Measurements from ENCODE around the gene PRR18. TPM values are rescaled to one million over a fixed set of nuclear protein-coding genes. Genes with fewer than 3 reads are reported as not detected.

PRR18 gene
- total and polyA plus RNA-seq, 2 of the 8 experiments (the other 6 are each of a cell fraction or from before 2014, with no cell fraction given) = 0.08 to 0.19 TPM

DNA sequence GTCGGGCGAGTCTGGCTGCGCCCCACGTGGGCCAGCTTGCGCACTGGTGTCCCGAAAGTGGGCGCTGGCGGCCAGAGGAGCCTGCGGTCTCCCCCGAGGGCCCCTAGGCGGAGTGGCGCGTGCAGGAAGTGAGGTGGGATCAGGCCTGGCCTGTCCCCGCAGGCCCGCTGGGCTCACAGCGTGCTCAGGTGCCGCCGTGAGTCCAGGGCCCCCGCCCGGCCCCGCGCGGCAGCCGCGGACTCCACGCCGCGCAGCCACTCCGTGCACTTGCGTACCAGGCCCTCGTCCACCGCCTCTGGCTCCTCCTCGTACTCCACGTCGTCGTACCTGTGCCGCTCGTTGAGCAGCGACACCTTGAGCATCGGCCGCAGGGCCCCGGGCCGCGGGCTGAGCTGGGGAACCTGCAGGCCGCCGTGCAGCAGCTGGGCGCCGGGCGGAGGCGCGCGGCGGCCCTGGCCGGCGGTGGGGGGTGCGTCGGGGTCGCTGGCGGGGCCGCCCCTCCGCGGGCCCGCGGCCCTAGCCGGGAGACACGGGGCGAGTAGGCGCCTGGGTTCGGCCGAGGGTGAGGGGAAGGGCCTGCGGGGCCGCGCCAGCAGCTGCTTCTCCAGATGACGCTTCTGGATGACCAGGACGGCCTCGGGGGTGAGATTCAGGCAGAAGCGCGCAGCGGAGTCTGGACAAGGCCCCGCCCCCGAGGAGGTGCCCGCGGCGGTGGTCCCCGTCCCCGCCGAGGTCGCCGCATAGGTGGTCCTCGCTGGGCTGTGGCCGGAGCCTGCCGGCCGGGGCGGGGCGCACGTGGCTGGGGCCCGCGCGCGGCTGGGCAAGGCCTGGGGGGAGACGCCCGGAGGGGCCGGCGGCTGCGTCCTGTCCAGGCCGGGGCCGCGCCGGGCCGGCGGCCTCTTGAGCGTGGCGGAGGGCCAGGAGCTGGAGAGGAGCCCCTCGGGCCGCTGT lies 835 bp downstream of the PRR18 start (continued):
- TF ChIP-seq, protein P1, sequence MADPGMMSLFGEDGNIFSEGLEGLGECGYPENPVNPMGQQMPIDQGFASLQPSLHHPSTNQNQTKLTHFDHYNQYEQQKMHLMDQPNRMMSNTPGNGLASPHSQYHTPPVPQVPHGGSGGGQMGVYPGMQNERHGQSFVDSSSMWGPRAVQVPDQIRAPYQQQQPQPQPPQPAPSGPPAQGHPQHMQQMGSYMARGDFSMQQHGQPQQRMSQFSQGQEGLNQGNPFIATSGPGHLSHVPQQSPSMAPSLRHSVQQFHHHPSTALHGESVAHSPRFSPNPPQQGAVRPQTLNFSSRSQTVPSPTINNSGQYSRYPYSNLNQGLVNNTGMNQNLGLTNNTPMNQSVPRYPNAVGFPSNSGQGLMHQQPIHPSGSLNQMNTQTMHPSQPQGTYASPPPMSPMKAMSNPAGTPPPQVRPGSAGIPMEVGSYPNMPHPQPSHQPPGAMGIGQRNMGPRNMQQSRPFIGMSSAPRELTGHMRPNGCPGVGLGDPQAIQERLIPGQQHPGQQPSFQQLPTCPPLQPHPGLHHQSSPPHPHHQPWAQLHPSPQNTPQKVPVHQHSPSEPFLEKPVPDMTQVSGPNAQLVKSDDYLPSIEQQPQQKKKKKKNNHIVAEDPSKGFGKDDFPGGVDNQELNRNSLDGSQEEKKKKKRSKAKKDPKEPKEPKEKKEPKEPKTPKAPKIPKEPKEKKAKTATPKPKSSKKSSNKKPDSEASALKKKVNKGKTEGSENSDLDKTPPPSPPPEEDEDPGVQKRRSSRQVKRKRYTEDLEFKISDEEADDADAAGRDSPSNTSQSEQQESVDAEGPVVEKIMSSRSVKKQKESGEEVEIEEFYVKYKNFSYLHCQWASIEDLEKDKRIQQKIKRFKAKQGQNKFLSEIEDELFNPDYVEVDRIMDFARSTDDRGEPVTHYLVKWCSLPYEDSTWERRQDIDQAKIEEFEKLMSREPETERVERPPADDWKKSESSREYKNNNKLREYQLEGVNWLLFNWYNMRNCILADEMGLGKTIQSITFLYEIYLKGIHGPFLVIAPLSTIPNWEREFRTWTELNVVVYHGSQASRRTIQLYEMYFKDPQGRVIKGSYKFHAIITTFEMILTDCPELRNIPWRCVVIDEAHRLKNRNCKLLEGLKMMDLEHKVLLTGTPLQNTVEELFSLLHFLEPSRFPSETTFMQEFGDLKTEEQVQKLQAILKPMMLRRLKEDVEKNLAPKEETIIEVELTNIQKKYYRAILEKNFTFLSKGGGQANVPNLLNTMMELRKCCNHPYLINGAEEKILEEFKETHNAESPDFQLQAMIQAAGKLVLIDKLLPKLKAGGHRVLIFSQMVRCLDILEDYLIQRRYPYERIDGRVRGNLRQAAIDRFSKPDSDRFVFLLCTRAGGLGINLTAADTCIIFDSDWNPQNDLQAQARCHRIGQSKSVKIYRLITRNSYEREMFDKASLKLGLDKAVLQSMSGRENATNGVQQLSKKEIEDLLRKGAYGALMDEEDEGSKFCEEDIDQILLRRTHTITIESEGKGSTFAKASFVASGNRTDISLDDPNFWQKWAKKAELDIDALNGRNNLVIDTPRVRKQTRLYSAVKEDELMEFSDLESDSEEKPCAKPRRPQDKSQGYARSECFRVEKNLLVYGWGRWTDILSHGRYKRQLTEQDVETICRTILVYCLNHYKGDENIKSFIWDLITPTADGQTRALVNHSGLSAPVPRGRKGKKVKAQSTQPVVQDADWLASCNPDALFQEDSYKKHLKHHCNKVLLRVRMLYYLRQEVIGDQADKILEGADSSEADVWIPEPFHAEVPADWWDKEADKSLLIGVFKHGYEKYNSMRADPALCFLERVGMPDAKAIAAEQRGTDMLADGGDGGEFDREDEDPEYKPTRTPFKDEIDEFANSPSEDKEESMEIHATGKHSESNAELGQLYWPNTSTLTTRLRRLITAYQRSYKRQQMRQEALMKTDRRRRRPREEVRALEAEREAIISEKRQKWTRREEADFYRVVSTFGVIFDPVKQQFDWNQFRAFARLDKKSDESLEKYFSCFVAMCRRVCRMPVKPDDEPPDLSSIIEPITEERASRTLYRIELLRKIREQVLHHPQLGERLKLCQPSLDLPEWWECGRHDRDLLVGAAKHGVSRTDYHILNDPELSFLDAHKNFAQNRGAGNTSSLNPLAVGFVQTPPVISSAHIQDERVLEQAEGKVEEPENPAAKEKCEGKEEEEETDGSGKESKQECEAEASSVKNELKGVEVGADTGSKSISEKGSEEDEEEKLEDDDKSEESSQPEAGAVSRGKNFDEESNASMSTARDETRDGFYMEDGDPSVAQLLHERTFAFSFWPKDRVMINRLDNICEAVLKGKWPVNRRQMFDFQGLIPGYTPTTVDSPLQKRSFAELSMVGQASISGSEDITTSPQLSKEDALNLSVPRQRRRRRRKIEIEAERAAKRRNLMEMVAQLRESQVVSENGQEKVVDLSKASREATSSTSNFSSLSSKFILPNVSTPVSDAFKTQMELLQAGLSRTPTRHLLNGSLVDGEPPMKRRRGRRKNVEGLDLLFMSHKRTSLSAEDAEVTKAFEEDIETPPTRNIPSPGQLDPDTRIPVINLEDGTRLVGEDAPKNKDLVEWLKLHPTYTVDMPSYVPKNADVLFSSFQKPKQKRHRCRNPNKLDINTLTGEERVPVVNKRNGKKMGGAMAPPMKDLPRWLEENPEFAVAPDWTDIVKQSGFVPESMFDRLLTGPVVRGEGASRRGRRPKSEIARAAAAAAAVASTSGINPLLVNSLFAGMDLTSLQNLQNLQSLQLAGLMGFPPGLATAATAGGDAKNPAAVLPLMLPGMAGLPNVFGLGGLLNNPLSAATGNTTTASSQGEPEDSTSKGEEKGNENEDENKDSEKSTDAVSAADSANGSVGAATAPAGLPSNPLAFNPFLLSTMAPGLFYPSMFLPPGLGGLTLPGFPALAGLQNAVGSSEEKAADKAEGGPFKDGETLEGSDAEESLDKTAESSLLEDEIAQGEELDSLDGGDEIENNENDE (IDR thresholded peaks at IDR 0.05; ENCODE audit: insufficient replicate concordance, low read length) = no peak
- TF ChIP-seq TCF12 (IDR thresholded peaks at IDR 0.05; ENCODE audit: low read depth, low read length) (no peak), NRF1 (IDR thresholded peaks at IDR 0.05; ENCODE audit: low read depth, low read length) (no peak), PHF8 (conservative IDR thresholded peaks at IDR 0.05; ENCODE audit: low read depth, low read length) (no peak), CEBPB (IDR thresholded peaks at IDR 0.05; ENCODE audit: low read depth, low read length) (no peak), SP2 (IDR thresholded peaks at IDR 0.05; ENCODE audit: low read length) (no peak)
- TF ChIP-seq, protein P2, sequence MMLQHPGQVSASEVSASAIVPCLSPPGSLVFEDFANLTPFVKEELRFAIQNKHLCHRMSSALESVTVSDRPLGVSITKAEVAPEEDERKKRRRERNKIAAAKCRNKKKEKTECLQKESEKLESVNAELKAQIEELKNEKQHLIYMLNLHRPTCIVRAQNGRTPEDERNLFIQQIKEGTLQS (IDR thresholded peaks at IDR 0.05; ENCODE audit: insufficient read depth, low read depth, low read length) = no peak
- TF ChIP-seq, protein P3, sequence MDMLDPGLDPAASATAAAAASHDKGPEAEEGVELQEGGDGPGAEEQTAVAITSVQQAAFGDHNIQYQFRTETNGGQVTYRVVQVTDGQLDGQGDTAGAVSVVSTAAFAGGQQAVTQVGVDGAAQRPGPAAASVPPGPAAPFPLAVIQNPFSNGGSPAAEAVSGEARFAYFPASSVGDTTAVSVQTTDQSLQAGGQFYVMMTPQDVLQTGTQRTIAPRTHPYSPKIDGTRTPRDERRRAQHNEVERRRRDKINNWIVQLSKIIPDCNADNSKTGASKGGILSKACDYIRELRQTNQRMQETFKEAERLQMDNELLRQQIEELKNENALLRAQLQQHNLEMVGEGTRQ (IDR thresholded peaks at IDR 0.05; ENCODE audit: low read length) = 0 out of 2 replicates have a peak, but pooled peaks have one; percentile 5

Data from H1 (cell line).